Hypothalamus (tissue), 51 donors: ENCODE data around the gene SPAG9.

ENCODE experiments used
- DNase-seq, 51 donors: peaks; one replicate each; lab custom pipeline; 2025; lab: John Stamatoyannopoulos, UW

The SPAG9 gene

GRCh38 chr17:50924800-50925199 lies 195.9 kb downstream of the SPAG9 start:
- no peak for DNase-seq

DNA sequence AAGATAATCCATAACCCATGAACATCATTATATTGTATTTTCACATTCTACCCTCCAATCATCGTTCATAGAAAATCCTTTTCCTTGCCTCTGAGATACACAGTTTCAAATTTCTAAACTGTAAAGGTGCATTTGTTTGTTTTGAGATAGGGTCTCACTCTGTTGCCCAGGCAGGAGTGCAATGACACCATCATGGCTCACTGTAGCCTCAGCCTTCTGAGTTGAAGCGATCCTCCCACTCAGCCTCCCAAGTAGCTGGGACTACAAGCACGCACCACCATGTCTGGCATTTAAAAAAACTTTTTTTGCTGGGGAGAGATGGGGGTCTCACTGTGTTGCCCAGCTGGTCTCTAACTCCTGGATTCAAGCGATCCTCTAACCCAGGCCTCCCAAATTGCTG lies 196.4 kb downstream of the SPAG9 start:
- no peak for DNase-seq

GRCh38 chr17:50923611-50924010 lies 197.1 kb downstream of the SPAG9 start:
- DNase-seq: no peak

- no peak for DNase-seq
Observed at GRCh38 chr17:50922721-50923405, 197.8 kb downstream of the SPAG9 start.

- no peak for DNase-seq
Observed at GRCh38 chr17:50922107-50922506, 198.6 kb downstream of the SPAG9 start.

DNA sequence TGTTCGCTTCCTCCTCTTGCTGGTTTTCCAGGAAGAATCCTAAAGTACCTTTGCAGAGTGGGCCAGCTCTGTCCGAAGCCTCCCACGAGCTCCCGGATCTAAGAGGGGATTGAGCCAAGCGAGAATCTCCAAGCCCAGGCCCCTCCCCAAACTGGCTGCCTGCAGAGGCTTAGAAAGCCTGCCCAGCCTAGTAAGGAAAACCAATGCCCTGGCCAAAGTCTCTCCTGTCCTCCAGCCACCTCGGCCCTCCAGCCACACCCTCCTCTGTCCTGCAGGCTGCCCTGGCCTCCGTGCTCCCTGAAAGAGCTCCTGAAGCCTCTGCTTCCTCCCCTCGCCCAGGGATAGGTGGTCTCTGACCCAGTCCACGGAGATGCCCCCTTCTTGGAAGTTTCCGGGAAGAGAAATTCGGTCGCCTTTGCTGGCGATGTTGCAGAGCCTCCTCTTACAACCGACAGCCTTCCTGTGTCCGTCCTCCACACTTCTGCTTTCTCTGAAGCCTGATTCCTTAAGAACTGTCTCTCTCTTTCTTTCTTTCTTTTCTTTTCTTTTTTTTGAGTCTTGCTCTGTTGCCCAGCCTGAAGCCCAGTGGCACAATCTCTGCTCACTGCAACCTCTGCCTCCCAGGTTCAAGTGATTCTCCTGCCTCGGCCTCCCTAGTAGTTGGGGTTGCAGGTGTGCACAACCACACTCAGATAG lies 199.6 kb downstream of the SPAG9 start:
- peak in 17 of 51 donors; percentile 11 to 62 (median 19) for DNase-seq

DNA sequence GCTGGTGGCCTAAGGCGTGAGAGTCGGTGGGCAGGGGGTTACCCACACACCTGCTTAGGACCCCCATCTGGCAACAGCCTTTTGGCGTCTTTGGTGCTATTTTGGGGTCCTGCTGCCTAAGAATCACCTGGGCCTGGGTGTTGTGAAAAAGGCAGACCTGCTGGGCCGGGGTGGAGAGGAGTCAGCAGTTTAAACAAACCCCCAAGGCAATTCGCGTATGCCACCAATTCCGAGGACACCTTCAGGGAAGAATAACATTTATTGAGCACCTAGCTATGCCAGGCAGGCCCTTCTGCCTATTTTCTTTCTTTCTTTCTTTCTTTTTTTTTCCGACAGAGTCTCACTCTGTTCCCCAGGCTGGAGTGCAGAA lies 200.6 kb downstream of the SPAG9 start:
- DNase-seq: no peak

- DNase-seq: peak; percentile 42 to 99 (median 95)
Observed at GRCh38 chr17:50919321-50920040, 201.2 kb downstream of the SPAG9 start.

GRCh38 chr17:50918933-50919296 lies 201.8 kb downstream of the SPAG9 start:
- peak in 15 of 51 donors; percentile 9 to 64 (median 26) for DNase-seq

DNA sequence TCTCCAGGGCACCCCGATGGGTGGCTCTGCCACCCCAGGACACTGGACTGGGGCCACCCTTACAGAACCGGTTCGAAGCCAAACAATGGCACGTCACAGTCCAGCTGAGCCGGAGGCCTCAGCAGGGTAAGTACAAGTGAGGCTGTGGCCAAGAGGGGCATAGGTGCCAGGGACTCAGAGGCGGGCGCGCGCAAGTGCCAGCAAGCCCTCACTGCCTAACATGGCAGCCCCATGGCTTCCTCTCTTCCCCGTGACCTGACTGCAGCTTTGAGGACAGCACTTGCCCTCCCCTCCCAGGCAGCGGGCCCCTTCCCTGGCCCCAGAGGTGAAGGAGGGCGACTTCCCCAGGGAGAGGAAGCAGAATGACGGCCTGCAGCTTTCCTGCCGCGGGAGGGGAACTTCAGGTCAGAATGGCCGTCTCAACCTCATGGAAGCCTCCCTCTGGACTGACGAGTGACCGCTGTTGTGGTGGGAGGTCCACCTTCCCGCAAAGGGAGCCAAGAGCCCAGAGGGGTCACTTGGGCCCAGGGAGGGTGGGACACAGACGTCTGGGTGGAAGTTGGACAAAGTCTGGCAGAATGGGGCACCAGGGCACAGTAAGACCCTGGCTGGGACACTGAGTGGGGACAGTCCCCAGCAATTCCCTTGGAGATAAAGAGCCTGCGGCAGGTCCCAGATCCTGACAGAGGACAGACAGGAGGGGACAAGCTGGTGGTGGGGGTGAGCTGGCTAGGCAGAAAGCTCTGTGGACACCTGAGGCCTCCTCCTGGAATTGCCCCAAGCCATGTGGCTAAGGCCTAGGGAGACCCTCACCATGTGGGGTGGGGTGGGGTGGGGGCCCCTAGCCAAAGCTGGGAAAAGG lies 202.4 kb downstream of the SPAG9 start:
- peak in 18 of 51 donors; percentile 11 to 56 (median 38) for DNase-seq

DNA sequence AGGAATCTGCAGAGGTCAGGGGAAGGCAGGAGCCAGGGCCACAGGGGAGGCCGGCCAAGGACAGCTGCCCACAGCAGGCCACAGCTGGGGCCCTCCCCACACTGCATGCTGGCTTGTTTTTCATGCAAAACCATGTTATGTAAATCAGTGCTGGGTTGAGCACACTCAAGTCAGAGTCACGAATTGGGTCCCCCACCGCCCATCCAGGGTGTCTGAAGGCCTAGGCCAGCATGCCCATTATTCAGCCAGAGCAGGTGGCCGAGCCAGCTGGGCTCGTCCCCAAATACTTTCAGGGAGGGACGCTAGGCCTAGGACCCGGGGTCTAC lies 203.3 kb downstream of the SPAG9 start:
- peak in 19 of 51 donors; percentile 18 to 61 (median 35) for DNase-seq

DNA sequence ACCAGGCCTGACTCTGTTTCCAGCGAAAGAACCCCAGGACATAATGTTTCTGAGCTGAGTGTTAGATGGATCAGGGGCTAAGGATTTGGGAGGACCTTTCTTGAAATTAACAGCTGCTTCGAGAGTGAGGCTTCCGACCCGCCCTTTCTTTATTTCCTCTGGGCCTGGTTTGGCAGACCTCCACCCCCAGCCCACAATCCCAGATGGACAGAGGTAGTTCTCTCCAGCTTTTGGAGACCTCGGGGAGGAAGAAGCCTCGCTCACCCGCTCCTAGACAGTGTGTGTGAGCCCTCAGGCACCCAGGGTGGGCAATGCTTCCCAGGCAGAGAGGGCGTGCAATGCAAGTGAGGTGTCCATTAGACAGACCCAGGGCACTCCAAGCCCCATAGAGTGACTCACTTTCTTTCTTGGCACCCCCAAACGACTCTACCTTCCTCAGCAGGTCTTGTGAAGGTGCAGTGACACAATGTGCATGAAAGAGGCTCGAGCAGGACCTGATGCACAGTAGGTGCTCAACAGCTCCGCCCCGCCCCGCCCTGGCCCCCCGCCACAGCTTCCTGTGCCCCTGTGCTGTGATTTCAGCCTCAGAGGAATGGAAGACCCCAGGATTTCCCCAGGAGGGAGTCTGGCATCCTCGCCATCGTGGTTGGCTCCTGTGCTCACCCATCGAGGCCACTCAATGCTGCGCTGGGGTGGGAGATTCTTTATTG lies 203.8 kb downstream of the SPAG9 start:
- DNase-seq: no peak

GRCh38 chr17:50916026-50916707 lies 204.5 kb downstream of the SPAG9 start:
- no peak for DNase-seq

- no peak for DNase-seq
Observed at GRCh38 chr17:50914505-50915063, 206.1 kb downstream of the SPAG9 start.

- no peak for DNase-seq
Observed at GRCh38 chr17:50913120-50913519, 207.5 kb downstream of the SPAG9 start.
